HG03378 (cell line): ENCODE data around the gene FGB.

Experiments used
- ATAC-seq: cut with Tn5 transposase; IDR thresholded peaks from one replicate; pipeline ENCODE4 v1.9.1; 2021; ENCODE audit warnings: mild to moderate bottlenecking, moderate library complexity; ENCODE audit not compliant: unreplicated experiment

Gene FGB

GRCh38 chr4:154617820-154618317, 55.1 kb downstream of the FGB start:
- ATAC-seq: no peak

GRCh38 chr4:154618708-154619315, 56.0 kb downstream of the FGB start:
- peak; percentile 66 for ATAC-seq

DNA sequence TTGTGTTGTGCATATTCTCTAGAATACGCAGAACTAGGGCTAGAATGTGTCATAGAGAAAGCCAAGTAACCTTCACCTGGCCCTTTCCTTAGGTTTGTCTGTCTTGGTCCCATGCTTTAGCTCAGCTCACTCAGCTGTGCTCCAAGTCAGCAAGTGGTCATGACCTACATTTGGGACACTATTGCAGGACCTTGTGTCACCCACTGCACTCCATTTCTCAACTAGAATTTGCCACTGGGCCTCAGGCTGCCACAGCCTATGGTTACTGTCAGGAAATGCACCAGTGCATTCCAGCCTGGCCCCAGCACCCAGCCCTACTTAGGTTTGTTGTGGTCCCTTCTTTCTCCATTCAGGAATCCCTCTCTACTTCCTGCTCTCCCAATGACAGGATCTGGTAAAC, 57.3 kb downstream of the FGB start:
- ATAC-seq: no peak
